IPS-18c (cell line): ENCODE measurements around the gene ATP8A2.

Source experiments
- H3K4me3 ChIP-seq: 2 replicates; pipeline ENCODE4 v1.7.0; 2013; ENCODE audit warnings: low read depth, mild to moderate bottlenecking, low read length, moderate library complexity; ENCODE audit not compliant: insufficient read depth
- H3K9me3 ChIP-seq: one replicate; pipeline ENCODE4 v1.6.1; 2013; ENCODE audit warnings: mild to moderate bottlenecking, low read length, moderate library complexity; ENCODE audit not compliant: control insufficient read depth, insufficient read depth

Gene ATP8A2

GRCh38 chr13:26011996-26012821, 640.4 kb downstream of the ATP8A2 start:
- Histone ChIP-seq H3K4me3 (no peak overlapping the region), H3K9me3 (no peaks in the 10 kb centered on the region)

GRCh38 chr13:26012995-26013394, 641.2 kb downstream of the ATP8A2 start:
- Histone ChIP-seq H3K4me3 (no peak overlapping the region), H3K9me3 (no peaks in the 10 kb centered on the region)

GRCh38 chr13:26015271-26016125, 643.7 kb downstream of the ATP8A2 start:
- Histone ChIP-seq H3K4me3 (no peak overlapping the region), H3K9me3 (no peaks in the 10 kb centered on the region)

GRCh38 chr13:26016189-26016588, 644.4 kb downstream of the ATP8A2 start:
- H3K9me3 ChIP-seq, result no peaks in the 10 kb centered on the region
- no peak overlapping the region for H3K4me3 ChIP-seq

- H3K9me3 ChIP-seq, result no peaks in the 10 kb centered on the region
- H3K4me3 ChIP-seq, result no peak overlapping the region
These were observed 645.6 kb downstream of the ATP8A2 start for GRCh38 chr13:26017196-26017921.

GRCh38 chr13:26017932-26018665, 646.3 kb downstream of the ATP8A2 start:
- Histone ChIP-seq H3K9me3 (no peaks in the 10 kb centered on the region), H3K4me3 (no peak overlapping the region)

GRCh38 chr13:26019251-26019650, 647.5 kb downstream of the ATP8A2 start:
- H3K4me3 ChIP-seq, result no peak overlapping the region

GRCh38 chr13:26019881-26020870, 648.4 kb downstream of the ATP8A2 start:
- no peak overlapping the region for H3K4me3 ChIP-seq
- no peaks in the 10 kb centered on the region for H3K9me3 ChIP-seq

More at GRCh38 chr13:26019251-26019650, 647.5 kb downstream of the ATP8A2 start:
- no peaks in the 10 kb centered on the region for H3K9me3 ChIP-seq

GRCh38 chr13:26020891-26021290, 649.1 kb downstream of the ATP8A2 start:
- Histone ChIP-seq H3K4me3 (no peak overlapping the region), H3K9me3 (no peaks in the 10 kb centered on the region)

- H3K4me3 ChIP-seq, result no peak overlapping the region
- no peaks in the 10 kb centered on the region for H3K9me3 ChIP-seq
These were observed 649.7 kb downstream of the ATP8A2 start for GRCh38 chr13:26021516-26021915.

GRCh38 chr13:26021956-26022355, 650.2 kb downstream of the ATP8A2 start:
- no peak overlapping the region for H3K4me3 ChIP-seq
- no peaks in the 10 kb centered on the region for H3K9me3 ChIP-seq

- H3K9me3 ChIP-seq, result no peaks in the 10 kb centered on the region
- no peak overlapping the region for H3K4me3 ChIP-seq
These were observed 650.9 kb downstream of the ATP8A2 start for GRCh38 chr13:26022538-26023292.

GRCh38 chr13:26024558-26024957, 652.8 kb downstream of the ATP8A2 start:
- Histone ChIP-seq H3K9me3 (no peaks in the 10 kb centered on the region), H3K4me3 (no peak overlapping the region)

- no peaks in the 10 kb centered on the region for H3K9me3 ChIP-seq
These were observed 653.4 kb downstream of the ATP8A2 start for GRCh38 chr13:26025196-26025595.

GRCh38 chr13:26025771-26026170, 654.0 kb downstream of the ATP8A2 start:
- Histone ChIP-seq H3K9me3 (no peaks in the 10 kb centered on the region), H3K4me3 (no peak overlapping the region)

More at GRCh38 chr13:26025196-26025595, 653.4 kb downstream of the ATP8A2 start:
- no peak overlapping the region for H3K4me3 ChIP-seq
